ENCODE measurements around the gene CTIF. TPM values are rescaled to one million over a fixed set of nuclear protein-coding genes. Genes with fewer than 3 reads are reported as not detected.

Gene CTIF
- total RNA-seq, 1 experiment from 2014 or later, result 95.8 TPM

- Mint-ChIP-seq H3K9me3 (ENCODE audit: unreplicated experiment) (no peaks in the 10 kb centered on the region), H3K27ac (ENCODE audit: low read depth, unreplicated experiment) (peak overlapping the region; percentile 7), H3K4me3 (ENCODE audit: unreplicated experiment) (no peak overlapping the region), H3K36me3 (ENCODE audit: insufficient read depth, unreplicated experiment) (no peaks in the 10 kb centered on the region), H3K27me3 (ENCODE audit: insufficient read depth, unreplicated experiment) (no peaks in the 10 kb centered on the region), H3K4me1 (ENCODE audit: insufficient read depth, unreplicated experiment) (peaks cover 20% of the 10 kb centered on the region)
- ChIA-PET CTCF (interaction anchor here (0.6 kb wide), 1 partner anchor 232 kb away, joined by 3 read pairs; no protein-coding TSS in a partner anchor), POLR2A (interaction anchor here (0.7 kb wide), 1 partner anchor 25 kb away, joined by 3 read pairs; no protein-coding TSS in a partner anchor)
- no peak for DNase-seq (ENCODE audit: unreplicated experiment)
- intact Hi-C loops (cut with micrococcal nuclease), result no loop called here
- TF ChIP-seq CTCF (IDR thresholded peaks at IDR 0.05; ENCODE audit: unreplicated experiment), result no peak
- no TSS peak for BruUV-seq (replicated peaks)
Measured at GRCh38 chr18:48631851-48632250, 93.0 kb downstream of the CTIF start.

DNA sequence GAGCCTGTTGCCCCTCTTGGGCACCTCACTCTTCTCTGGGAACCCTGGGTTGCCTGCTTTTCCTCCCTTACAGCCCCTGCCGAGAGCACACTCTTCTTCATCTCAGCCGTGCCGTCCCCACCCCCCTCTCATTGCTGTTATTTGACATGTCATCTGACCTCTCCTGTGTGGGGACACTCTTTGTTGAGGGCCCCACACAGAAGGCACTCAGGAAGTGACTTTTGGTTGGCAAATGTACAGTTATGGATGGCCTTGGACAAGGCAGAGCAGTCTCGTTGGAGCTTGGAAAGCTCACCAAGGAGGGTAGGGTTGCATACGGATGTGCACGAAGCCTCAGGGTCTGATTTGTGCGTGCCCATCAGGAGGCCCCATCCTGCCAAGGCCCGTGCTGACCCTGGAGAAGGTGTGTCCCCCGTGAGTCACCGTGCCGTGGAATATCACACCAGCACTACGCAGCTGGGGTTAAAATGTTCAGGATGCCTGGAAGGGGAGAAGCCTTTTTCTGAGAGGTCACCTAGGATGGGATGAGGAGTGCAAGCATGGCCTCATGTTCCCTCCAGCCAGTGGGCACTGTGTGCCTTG, 93.9 kb downstream of the CTIF start:
- no TSS peak for BruUV-seq (replicated peaks)
- no peak for DNase-seq (ENCODE audit: unreplicated experiment)
- H3K27me3 Mint-ChIP-seq (ENCODE audit: insufficient read depth, unreplicated experiment), result no peaks in the 10 kb centered on the region
- POLR2A ChIA-PET, result no interaction called here
- intact Hi-C loops (cut with micrococcal nuclease), result no loop called here
- peaks cover 14% of the 10 kb centered on the region for H3K4me1 Mint-ChIP-seq (ENCODE audit: insufficient read depth, unreplicated experiment)
- no peak overlapping the region for H3K27ac Mint-ChIP-seq (ENCODE audit: low read depth, unreplicated experiment)
- H3K4me3 Mint-ChIP-seq (ENCODE audit: unreplicated experiment), result no peak overlapping the region
- no peaks in the 10 kb centered on the region for H3K36me3 Mint-ChIP-seq (ENCODE audit: insufficient read depth, unreplicated experiment)
- TF ChIP-seq CTCF (IDR thresholded peaks at IDR 0.05; ENCODE audit: unreplicated experiment), result no peak
- no peaks in the 10 kb centered on the region for H3K9me3 Mint-ChIP-seq (ENCODE audit: unreplicated experiment)
- CTCF ChIA-PET, result no interaction called here

- H3K27ac Mint-ChIP-seq (ENCODE audit: low read depth, unreplicated experiment), result no peak overlapping the region
- ChIA-PET CTCF (no interaction called here), POLR2A (no interaction called here)
- intact Hi-C loops (cut with micrococcal nuclease), result no loop called here
- no peaks in the 10 kb centered on the region for H3K27me3 Mint-ChIP-seq (ENCODE audit: insufficient read depth, unreplicated experiment)
- H3K9me3 Mint-ChIP-seq (ENCODE audit: unreplicated experiment), result no peaks in the 10 kb centered on the region
- H3K4me3 Mint-ChIP-seq (ENCODE audit: unreplicated experiment), result no peak overlapping the region
- TF ChIP-seq CTCF (IDR thresholded peaks at IDR 0.05; ENCODE audit: unreplicated experiment), result no peak
- H3K36me3 Mint-ChIP-seq (ENCODE audit: insufficient read depth, unreplicated experiment), result peaks cover 14% of the 10 kb centered on the region
- no TSS peak for BruUV-seq (replicated peaks)
- H3K4me1 Mint-ChIP-seq (ENCODE audit: insufficient read depth, unreplicated experiment), result peaks cover 6% of the 10 kb centered on the region
- no peak for DNase-seq (ENCODE audit: unreplicated experiment)
Measured at GRCh38 chr18:48634491-48634890, 95.7 kb downstream of the CTIF start.

GRCh38 chr18:48634975-48635374, 96.1 kb downstream of the CTIF start:
- H3K27me3 Mint-ChIP-seq (ENCODE audit: insufficient read depth, unreplicated experiment), result no peaks in the 10 kb centered on the region
- TF ChIP-seq CTCF (IDR thresholded peaks at IDR 0.05; ENCODE audit: unreplicated experiment), result no peak
- H3K36me3 Mint-ChIP-seq (ENCODE audit: insufficient read depth, unreplicated experiment), result peaks cover 15% of the 10 kb centered on the region
- no TSS peak for BruUV-seq (replicated peaks)
- peaks cover 1% of the 10 kb centered on the region for H3K4me1 Mint-ChIP-seq (ENCODE audit: insufficient read depth, unreplicated experiment)
- ChIA-PET POLR2A (no interaction called here), CTCF (interaction anchor here (0.7 kb wide), 1 partner anchor 25 kb away, joined by 3 read pairs; no protein-coding TSS in a partner anchor)
- no peak overlapping the region for H3K27ac Mint-ChIP-seq (ENCODE audit: low read depth, unreplicated experiment)
- no peak for DNase-seq (ENCODE audit: unreplicated experiment)
- H3K9me3 Mint-ChIP-seq (ENCODE audit: unreplicated experiment), result no peaks in the 10 kb centered on the region
- H3K4me3 Mint-ChIP-seq (ENCODE audit: unreplicated experiment), result no peak overlapping the region
- intact Hi-C loops (cut with micrococcal nuclease), result no loop called here

All from MCF 10A (cell line).